ENCODE results near the gene GLI3. TPM values are rescaled to one million over a fixed set of nuclear protein-coding genes. Genes with fewer than 3 reads are reported as not detected.

GLI3 gene
- total and polyA plus RNA-seq, 10 donors, result 0.17 to 9.2 (median 1.8) TPM

GRCh38 chr7:42110333-42110732, 126.7 kb downstream of the GLI3 start:
- H3K27ac ChIP-seq, result no peak overlapping the region
- H3K36me3 ChIP-seq, result no peaks in the 10 kb centered on the region
- H3K9me3 ChIP-seq, result no peaks in the 10 kb centered on the region
- H3K27me3 ChIP-seq (replicated peaks in 1 of 7), result no peaks in the 10 kb centered on the region
- intact Hi-C loops (cut with DNase I; ENCODE audit: low total_unique reads), result no loop called here
- no peak overlapping the region for H3K4me3 ChIP-seq
- H3K4me1 ChIP-seq, result peaks cover 0 to 30% (median 8%) of the 10 kb centered on the region in 6 donors
- DNase-seq, result no peak
- TF ChIP-seq CTCF (IDR thresholded peaks at IDR 0.05 in 8 of 11, conservative IDR thresholded peaks at IDR 0.05 in 3 of 11) (no peak), POLR2A (IDR thresholded peaks at IDR 0.05) (no peak), POLR2AphosphoS5 (IDR thresholded peaks at IDR 0.05) (no peak)
- WGBS, 5 donors, result 61 to 78% (median 70%) methylated on average over 5 of the region's 5 CpGs

- no peak for DNase-seq
- WGBS, 5 donors, result 89 to 94% (median 92%) methylated on average over 7 of the region's 7 CpGs
- Histone ChIP-seq H3K9me3 (no peaks in the 10 kb centered on the region), H3K27ac (no peak overlapping the region), H3K4me1 (peaks cover 0 to 30% (median 8%) of the 10 kb centered on the region in 6 donors), H3K4me3 (no peak overlapping the region), H3K27me3 (replicated peaks in 1 of 7) (no peaks in the 10 kb centered on the region), H3K36me3 (no peaks in the 10 kb centered on the region)
- TF ChIP-seq CTCF (IDR thresholded peaks at IDR 0.05 in 8 of 11, conservative IDR thresholded peaks at IDR 0.05 in 3 of 11), result no peak
- TF ChIP-seq POLR2A (IDR thresholded peaks at IDR 0.05), result no peak
- TF ChIP-seq POLR2AphosphoS5 (IDR thresholded peaks at IDR 0.05), result no peak
- intact Hi-C loops (cut with DNase I; ENCODE audit: low total_unique reads), result no loop called here
These were observed 128.0 kb downstream of the GLI3 start for GRCh38 chr7:42108803-42109528.

GRCh38 chr7:42107484-42108240, 129.3 kb downstream of the GLI3 start:
- Histone ChIP-seq H3K9me3 (no peaks in the 10 kb centered on the region), H3K36me3 (no peaks in the 10 kb centered on the region), H3K27me3 (replicated peaks in 1 of 7) (no peaks in the 10 kb centered on the region), H3K4me3 (no peak overlapping the region), H3K27ac (no peak overlapping the region), H3K4me1 (peaks cover 0 to 30% (median 8%) of the 10 kb centered on the region in 6 donors)
- no peak for TF ChIP-seq POLR2A (IDR thresholded peaks at IDR 0.05)
- no peak for DNase-seq
- intact Hi-C loops (cut with DNase I; ENCODE audit: low total_unique reads), result no loop called here
- WGBS, 5 donors, result 55 to 68% (median 65%) methylated on average over 10 of the region's 10 CpGs

GRCh38 chr7:42106562-42106961, 130.4 kb downstream of the GLI3 start:
- intact Hi-C loops (cut with DNase I; ENCODE audit: low total_unique reads), result no loop called here
- H3K4me1 ChIP-seq, result peaks cover 0 to 30% (median 8%) of the 10 kb centered on the region in 6 donors
- H3K27ac ChIP-seq, result no peak overlapping the region
- DNase-seq, result no peak
- H3K36me3 ChIP-seq, result no peaks in the 10 kb centered on the region
- no peaks in the 10 kb centered on the region for H3K27me3 ChIP-seq (replicated peaks in 1 of 7)
- no peaks in the 10 kb centered on the region for H3K9me3 ChIP-seq
- no peak overlapping the region for H3K4me3 ChIP-seq
- TF ChIP-seq POLR2AphosphoS5 (IDR thresholded peaks at IDR 0.05), result no peak
- WGBS, 5 donors, result 77 to 92% (median 88%) methylated on average over 3 of the region's 3 CpGs

Data from spleen (tissue), 11 donors.